ENCODE measurements around the gene BDKRB1.

DNA sequence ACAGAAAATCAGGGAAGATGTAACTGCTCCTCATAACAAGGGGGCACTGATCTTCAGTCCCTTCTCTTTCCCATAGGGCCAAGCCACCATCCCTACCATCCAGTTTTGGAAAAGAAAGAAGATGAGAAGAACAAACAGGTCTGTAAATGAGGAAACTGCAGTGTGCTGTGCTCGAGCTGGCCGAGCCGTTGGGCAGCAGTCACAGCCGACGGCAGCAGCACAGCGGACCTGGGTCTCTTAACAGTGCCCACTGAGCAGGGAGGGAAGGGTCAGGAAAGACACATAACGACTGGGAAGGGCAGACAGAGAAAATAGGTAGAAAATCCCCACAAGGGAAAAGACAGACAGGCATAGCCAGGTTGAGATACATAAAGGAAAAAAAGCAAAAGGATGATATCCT is 38.2 kb downstream of the BDKRB1 start:
- TF ChIP-seq, protein P1, sequence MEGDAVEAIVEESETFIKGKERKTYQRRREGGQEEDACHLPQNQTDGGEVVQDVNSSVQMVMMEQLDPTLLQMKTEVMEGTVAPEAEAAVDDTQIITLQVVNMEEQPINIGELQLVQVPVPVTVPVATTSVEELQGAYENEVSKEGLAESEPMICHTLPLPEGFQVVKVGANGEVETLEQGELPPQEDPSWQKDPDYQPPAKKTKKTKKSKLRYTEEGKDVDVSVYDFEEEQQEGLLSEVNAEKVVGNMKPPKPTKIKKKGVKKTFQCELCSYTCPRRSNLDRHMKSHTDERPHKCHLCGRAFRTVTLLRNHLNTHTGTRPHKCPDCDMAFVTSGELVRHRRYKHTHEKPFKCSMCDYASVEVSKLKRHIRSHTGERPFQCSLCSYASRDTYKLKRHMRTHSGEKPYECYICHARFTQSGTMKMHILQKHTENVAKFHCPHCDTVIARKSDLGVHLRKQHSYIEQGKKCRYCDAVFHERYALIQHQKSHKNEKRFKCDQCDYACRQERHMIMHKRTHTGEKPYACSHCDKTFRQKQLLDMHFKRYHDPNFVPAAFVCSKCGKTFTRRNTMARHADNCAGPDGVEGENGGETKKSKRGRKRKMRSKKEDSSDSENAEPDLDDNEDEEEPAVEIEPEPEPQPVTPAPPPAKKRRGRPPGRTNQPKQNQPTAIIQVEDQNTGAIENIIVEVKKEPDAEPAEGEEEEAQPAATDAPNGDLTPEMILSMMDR (IDR thresholded peaks at IDR 0.05 in 8 of 11, conservative IDR thresholded peaks at IDR 0.05 in 3 of 11): no peak
- peak in 1 of 3 donors; percentile 21 for TF ChIP-seq POLR2AphosphoS5 (IDR thresholded peaks at IDR 0.05)
- no peak for TF ChIP-seq POLR2A (IDR thresholded peaks at IDR 0.05)
